Neural progenitor cell (in vitro differentiated cells): Measurements from ENCODE around the gene TLR10.

Source experiments
- CTCF ChIP-seq: fragments of 200-600 bp; sonication (generic); IDR thresholded peaks from 2 replicates; pipeline ENCODE4 v1.5.1; 2017; ENCODE audit warnings: antibody characterized with exemption, mild to moderate bottlenecking
- EZH2 ChIP-seq: fragments of 200-600 bp; sonication (generic); IDR thresholded peaks from 2 replicates; pipeline ENCODE4 v1.6.1; 2017; ENCODE audit warnings: antibody characterized with exemption, mild to moderate bottlenecking, moderate library complexity
- EZH2phosphoT487 ChIP-seq: fragments of 200-600 bp; sonication (generic); IDR thresholded peaks from 2 replicates; pipeline ENCODE4 v1.6.1; 2017; ENCODE audit warnings: antibody characterized with exemption

GRCh38 chr4:38791010-38791409 is 8.2 kb upstream of the TLR10 start:
- no peak for TF ChIP-seq CTCF
- TF ChIP-seq EZH2: no peak
- TF ChIP-seq EZH2phosphoT487: no peak
